Putamen (tissue), 1 donor: ENCODE data around the gene APOD.
"Not testable (repeated sequence)": the region's sequence is repeated elsewhere in the genome, so short reads cannot be mapped to it uniquely, and the experiment has no call there.

Source experiments
- DNase-seq: peaks from one replicate; pipeline ENCODE4 v3.0.0-alpha.2; 2016; ENCODE audit warnings: low spot score

Gene APOD

DNA sequence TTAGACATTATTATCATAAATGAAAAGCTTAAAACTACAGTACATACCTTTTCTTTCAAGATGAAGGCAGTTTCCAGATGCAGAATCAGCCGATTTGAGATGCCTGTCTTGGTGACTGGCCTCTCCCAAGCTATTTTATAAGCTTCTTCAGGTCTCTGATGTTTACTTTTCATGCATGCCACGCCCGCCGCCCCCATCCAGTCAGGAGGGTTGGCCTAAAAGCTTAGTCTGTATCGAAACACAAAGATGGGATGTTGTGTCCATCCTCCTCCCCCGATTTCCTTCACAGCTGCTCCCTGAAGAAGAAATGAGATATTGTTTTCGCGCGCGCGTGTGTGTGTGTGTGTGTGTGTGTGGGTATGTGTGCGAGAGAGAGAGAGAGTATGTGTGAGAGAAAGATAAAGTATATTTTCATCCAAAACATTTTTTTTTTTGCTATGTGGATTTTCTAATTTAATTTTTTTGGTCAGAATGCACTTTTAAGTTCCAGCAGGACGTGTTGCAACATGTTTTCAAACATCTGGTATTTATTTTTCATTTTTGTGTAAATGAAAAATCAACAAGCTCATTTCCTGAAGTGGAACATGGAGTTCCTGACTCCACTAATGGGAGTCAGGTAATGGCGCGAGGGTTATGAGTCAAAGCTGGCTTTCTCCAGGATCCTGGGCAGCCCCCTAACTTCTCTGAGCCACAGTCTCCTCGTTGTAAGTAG, at the start of gene APOD:
Gene APOD, minus strand, starts transcription at position 110 of the 712 bp plus-strand sequence. CDS start 4,479 bp downstream, outside the sequence.
- peak; percentile 90 for DNase-seq

DNA sequence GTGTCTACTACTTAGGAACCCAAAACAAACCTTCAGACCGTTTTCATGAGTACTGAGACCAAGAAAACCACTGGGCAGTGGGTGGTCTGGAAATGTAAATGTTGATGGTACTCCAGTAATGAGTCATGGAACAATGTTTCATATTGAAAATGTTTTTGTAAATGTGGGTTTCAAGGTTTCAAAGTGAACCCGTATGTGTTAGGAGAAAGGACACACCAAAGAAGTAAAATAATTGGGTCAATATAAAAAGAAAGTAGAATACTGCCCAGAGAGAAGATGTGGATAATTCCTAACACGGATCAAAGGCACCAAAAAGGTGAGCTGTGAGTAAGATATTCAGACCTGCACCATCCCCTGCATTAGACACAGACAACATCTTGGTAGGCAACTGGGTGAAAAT, 49.6 kb upstream of the APOD start:
- DNase-seq: not testable (repeated sequence)

DNA sequence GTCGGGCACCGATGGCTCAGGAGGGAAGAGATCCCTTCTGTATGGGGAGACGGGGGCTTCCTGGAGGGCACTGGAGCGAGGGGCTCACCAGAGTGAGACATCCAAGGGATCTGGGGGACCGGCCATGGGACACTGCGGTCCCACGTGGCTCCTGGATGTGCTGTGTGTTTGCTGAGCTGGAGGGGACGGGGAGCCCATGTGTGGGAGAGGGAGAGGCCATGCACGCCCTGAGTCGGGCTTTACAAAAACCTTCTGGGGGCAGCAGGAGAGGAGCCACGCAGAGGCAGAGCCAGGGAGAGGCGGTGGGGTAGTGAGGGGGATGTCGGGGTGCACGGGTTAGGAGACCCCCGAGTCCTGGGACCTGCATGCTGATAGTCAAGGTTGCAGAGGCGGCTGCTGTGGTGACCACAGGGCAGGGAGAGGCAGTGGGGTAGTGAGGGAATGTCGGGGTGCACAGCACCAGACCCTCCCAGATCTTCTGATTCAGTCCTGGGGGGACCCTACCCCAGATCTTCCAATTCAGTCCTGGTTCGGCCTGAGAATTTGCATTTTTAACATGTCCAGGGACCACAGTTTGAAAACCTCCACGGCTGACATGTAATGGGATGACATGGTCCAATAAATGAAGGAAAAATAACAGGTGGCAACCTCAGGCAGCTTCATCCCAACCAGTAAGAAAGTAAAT, 48.9 kb upstream of the APOD start:
- not testable (repeated sequence) for DNase-seq

DNA sequence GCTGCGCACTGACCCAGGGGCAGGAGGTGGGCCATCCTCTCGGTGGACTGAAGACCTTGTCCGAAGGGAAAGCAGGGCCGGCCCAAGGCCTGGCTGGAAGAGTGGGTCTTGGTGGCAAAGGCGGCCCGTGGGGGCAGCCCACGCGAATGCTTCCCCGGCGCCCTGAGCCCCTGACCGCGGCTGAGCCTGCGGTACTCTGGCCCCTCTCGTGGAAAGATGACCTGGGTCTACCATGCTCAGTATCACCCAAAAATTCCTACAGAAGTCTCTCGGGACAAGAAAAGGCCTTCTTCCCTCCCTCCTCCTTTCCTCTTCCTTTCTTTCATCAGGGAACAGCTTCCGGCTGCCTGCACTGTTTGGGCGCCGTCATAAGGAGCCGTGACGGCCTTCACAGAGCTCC, 48.3 kb upstream of the APOD start:
- not testable (repeated sequence) for DNase-seq

DNA sequence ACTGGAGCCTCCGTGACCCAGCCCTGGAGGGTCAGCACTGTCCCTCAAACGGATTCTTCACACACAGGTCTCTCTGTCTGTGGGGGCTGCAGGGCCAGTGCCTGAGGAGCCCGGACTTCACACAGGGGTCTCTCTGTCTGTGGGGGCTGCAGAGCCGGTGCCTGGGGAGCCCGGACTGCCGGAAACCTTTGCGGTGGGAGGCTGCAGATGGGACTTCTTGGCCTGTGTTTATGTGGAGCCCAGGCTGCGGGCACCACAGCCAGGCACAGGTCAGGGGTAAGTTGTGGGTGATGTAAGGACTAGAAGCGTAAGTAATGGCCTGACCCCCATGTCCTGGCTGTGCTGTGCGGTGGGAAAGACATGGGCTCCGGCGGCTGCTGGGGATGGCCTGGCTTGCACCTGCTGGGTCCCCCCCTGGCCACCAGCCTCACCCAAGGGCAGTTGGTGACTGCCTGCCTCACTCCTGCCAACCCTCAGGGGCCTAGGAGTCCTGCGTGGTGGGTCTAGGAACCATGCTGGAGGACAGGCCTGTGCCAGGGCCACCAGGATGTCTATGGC, 47.3 kb upstream of the APOD start:
- DNase-seq: not testable (repeated sequence)

DNA sequence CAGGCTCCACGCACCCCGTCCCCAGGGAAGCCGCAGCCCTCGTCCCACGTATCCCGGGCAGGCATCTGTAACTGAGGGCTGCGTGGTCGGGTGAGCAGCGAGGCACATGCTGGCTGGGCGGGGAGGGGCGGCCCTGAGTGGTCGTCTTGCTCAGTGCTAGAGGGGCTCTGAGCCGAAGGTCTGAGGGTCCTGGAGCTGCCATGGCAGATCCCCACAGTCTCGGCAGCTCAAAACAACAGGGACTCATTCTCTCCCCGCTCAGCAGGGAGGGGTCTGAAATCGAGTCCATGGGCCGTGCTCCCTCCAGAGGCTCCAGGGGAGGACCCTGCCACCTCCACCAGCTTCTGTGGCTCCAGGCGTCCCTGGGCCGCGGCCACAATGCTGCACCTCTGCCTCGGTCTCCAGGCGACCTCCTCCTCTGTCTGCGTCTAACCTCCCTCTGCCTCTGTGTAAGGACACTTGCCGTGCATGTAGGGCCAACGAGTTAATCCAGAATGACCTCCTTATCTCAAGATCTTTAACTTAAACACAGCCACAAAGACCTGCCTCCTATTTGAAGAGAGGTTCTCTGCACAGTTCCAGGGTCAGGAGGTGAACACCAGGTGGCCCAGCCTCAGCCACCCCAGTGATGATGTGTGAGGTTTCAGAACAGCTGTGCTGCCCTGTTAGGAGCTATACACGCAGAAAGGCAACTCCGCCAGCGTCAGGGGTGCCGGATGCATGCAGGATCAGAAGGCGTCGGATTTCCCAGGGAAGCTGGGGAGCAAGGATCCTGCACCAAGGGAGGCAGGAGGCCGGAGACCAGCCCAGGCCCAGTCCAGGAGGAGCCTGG, 46.6 kb upstream of the APOD start:
- DNase-seq: not testable (repeated sequence)

DNA sequence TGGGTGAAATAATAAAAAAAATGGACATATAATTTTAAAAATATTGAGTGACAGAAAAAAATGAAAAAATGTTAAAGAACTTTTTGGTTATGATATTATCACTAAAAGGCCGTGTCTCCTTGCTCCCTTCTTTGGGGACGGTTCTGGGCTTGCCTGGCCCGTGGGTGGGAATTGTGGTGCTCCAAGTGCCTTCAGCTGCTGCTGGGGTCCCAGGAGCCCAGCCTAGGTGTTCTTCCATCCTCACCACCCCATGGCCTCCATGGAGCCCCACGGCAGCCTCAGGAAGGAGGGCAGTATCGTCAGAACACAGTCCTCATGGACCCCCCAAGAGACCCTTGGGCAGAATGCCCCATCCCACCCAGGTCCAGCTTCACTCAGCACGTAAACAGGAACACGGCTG, 45.9 kb upstream of the APOD start:
- DNase-seq: not testable (repeated sequence)

DNA sequence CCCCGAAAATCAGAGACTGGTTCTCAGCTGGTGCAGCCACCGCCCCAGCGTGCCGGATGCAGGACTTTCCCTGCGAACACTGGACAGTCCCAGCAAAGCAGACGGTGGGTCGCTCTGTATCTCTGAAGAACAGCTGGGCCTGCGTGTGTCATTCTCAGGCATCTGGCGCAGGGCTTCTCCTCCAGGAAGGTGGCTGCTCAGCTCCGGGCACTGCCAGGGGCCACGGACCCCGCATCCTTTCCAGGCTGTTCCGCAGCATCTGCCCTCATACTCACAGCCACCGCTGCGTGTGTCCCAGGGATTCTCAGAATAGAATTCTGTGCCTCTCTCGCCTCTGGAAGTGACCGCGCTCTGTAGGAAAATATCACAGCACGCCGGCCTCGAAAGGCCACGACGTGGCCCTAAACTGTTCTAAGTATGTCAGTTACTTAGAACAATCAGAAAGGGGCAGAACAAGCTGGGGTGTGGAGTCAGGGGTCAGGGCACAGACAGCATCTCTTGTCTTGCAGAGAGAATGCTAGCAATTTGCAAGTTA, 44.7 kb upstream of the APOD start:
- not testable (repeated sequence) for DNase-seq

DNA sequence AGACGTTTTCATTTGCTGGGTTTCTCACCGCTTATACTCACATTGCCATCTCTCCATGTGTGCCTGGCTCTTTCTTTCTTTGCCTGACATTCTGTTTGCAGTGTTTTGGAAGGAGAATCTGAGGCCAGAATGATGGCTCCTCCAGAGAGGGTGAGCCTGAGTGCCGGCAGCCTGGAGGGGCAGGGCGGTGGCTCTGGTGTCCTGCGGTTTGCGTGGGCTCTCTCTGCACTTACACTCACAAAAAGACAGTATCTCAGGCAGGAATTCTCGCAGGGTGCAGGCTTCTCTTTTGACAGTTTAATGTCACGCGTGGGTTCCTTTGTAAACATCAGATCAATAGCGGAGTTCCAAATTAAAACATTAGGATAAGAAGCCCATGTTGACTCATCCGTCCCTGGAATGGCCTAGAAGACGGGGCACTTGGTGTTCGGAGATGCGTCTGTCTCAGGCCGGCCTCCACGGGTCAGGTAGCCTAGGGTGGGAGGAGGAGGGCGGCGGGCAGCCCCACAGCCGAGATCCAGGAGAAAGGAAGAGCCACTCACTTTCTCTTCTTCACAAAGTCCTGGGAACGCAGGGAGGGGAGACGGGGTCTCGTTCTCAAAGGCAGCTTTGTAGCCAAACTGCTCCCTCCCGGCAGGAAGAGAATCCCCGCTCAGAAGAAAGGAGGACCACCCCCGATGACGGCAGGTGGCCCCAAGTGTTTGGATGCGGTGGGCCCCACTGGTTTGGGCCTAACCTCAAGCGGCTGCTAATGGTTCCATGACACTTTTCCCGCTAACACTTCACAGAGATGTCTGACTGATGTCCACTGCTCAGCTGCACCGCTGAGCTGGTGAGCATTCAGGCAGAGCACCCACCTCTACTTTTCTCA, 44.0 kb upstream of the APOD start:
- DNase-seq: not testable (repeated sequence)

DNA sequence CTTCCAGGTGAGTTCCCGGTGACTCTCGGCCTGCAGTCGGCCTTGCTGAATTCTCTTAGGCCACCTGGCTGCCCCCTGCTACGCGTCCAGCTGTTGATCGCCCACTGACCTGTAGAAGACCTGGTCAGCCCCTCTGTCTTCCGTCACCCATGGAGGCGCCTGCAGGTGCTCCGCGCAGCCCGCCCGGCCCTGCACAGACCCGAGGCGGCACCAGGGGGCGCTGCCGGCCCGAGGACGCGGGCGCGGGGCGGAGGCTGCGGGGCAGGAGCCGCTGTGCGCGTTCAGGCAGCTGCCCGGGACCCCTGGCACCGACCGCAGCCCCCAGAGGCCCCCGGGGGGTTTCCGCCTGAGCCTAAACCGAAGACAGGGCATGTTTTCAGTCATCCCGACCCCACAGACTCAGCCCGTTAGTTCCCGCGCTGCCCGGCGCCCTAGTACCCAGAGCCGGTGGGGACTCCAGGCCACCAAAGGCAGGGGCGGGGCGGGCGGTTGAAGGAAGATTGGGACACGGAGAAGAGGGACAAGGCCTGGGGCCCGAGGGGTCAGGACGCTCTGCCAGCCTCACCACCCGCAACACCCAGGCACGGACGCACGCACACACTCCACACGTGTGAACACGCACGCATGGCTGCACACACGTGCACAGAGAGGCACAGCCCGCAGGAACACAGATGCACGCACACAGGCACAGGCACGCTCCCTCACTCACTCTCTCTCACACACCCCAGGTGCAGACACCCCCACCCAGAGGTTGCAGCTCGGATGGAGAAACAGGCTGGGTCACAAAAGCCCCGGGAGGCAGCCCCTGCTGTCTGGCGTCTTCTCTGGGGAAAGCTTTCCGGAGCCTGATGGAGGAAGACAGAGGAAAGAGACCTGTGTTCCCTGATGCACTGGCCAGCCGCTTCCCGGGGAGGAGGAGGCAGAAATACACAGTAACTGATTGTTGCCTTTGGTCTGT, 41.1 kb upstream of the APOD start:
- DNase-seq: not testable (repeated sequence)

DNA sequence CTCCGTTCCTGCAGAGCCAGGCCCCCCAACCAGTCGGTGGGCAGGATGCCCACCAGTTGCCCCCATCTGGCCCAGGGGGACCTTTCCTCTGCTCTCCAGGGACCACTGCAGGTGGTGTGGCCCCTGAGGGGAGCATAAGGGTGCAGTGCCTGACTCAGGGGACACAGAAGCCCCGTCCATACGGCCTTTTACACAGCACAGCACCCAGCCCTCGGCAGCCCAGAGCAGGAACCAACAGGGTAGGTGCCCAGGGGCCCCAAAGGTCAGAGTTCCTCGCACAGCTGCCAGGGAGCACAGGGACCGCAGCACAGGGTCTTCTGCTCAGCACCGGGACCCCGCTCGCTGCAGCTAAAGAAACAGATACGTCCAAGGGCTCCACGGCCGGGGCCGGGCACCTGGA, 40.4 kb upstream of the APOD start:
- DNase-seq: not testable (repeated sequence)

DNA sequence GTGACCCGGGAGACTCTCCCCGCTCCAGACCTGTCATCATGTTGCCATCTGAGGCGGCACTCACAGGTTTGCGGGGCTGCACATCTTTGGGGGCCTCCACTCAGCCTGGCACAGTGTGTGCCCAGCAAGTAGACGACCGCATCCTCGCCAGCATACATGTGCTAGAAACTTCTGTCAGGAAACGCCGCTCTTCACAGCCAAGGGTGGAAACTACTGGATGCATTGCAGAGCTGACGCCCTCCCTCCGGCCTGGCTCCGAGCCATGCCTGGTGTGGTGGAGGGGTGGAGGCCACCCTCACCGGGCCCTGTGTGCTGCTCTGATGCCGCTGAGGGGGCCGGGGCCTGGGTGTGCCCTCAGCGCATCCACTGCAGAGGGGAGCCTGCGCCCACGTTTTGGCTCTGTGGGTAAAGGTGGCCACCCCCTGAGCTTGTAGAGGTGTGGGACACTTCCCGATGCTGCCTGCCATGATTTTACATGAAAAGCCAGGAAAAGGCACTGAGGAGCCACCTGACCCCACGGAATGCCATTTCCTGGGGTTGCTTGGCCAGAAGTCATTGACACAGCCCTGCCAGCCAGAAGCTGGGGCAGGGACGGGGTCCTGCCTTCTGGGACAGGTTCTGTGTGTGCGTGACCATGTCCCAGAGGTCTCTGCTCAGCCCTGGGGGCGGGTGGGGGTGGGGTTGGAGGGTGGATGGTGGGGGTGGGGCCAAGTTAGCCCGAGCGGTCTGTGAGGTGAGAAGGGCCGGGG, 39.7 kb upstream of the APOD start:
- not testable (repeated sequence) for DNase-seq

DNA sequence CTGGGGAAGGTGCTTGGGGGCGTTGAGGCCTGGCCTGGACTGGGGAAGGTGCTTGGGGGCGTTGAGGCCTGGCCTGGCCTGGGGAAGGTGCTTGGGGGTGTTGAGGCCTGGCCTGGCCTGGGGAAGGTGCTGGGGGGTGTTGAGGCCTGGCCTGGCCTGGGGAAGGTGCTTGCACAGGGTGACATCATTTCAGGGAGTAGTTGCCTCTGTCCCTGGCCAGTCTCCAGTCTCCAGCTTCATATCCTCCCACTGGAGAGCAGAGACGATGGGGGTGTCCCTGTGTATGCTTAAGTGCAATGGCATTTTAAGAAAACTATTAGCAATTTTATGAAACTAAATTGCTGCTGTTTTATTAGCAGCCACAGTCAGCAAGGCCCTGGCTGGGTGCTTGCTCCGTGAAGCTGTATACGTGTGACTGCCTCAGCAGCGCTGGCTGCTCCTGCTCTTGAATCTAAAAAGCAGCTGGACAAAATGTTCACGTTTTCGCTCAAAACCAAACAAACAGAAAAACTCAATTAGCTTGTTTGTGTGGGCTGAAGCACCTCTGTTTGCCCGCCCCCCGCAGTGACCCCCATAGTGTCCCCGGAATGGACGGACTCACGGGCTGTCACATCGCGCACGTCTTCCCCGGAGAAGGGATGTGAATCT, 38.9 kb upstream of the APOD start:
- not testable (repeated sequence) for DNase-seq

DNA sequence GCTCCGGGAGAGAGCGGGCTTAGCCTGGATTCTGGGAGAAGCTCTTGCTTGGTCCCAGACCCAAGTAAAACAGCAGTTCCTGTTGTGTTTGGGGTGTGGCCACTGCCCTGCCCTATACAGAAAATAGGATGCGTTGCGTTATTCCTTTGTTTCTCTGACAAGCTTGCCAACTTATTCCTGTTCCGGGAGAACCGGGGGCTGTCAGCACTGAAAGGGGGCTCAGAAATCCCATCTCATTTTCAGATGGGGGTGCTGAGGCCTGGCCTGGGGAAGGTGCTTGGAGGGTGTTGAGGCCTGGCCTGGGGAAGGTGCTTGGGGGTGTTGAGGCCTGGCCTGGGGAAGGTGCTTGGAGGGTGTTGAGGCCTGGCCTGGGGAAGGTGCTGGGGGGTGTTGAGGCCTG, 38.3 kb upstream of the APOD start:
- DNase-seq: not testable (repeated sequence)

DNA sequence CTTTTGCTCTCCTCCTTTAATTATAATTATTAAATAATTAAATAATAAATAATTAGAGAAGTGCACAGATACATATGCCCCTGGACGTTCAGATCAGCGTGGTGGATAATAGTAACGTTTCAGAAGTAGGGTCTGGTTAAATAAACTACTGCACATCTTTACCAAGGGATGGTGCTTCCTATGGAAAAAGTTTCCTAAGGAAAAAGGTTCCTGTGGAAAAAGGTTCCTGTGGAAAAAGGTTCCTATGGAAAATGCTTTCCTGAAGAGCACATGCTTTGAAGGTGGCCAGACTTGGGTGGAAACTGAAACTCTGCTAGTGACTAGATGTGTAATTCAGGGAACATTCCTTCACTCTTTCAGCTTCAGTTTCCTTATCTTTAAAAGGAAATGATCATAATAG, 37.4 kb upstream of the APOD start:
- DNase-seq: not testable (repeated sequence)

DNA sequence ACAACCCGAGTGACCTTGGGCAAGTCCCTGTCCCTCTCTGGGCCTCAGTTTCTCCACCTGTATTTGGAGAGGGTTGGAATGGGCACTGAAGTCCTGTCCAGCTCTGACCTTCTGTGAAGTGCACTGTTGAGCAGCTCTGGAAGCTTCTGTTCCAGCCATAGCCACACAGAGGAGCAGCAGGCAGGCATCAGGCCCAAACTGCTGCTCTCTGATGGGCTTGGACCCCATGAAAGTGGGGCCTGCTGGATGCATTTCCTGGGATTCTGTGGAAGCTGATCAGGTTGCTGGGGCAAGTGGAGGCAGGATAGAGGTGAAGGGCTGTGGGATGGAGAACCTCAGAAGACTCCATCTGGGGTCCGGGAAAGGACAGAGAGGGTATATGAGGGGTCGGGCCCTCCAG, 36.7 kb upstream of the APOD start:
- DNase-seq: not testable (repeated sequence)

DNA sequence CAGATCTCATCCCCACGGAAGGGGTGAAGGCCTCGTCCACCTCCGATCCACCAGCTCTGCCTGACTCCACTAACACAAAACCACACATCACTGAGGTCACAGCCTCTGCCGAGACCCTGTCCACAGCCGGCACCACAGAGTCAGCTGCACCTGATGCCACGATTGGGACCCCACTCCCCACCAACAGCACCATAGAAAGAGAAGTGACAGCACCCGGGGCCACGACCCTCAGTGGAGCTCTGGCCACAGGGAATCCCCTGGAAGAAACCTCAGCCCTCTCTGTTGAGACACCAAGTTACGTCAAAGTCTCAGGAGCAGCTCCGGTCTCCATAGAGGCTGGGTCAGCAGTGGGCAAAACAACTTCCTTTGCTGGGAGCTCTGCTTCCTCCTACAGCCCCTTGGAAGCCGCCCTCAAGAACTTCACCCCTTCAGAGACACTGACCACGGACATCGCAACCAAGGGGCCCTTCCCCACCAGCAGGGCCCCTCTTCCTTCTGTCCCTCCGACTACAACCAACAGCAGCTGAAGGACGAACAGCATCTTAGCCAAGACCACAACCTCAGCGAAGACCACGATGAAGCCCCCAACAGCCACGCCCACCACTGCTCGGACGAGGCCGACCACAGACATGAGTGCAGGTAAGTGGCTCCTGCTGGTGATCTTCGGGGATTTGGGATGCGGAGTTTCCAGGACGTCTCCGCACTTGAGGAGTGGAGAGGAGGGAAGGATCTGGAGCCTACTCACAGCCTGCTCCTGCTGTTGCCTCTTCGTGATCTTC, 36.0 kb upstream of the APOD start:
- not testable (repeated sequence) for DNase-seq
